Measurements from ENCODE around the gene TGFBR3. TPM values are rescaled to one million over a fixed set of nuclear protein-coding genes. Genes with fewer than 3 reads are reported as not detected.

The TGFBR3 gene
- total and polyA plus RNA-seq, 2 experiments from 2014 or later: 16.2 to 26.5 TPM

DNA sequence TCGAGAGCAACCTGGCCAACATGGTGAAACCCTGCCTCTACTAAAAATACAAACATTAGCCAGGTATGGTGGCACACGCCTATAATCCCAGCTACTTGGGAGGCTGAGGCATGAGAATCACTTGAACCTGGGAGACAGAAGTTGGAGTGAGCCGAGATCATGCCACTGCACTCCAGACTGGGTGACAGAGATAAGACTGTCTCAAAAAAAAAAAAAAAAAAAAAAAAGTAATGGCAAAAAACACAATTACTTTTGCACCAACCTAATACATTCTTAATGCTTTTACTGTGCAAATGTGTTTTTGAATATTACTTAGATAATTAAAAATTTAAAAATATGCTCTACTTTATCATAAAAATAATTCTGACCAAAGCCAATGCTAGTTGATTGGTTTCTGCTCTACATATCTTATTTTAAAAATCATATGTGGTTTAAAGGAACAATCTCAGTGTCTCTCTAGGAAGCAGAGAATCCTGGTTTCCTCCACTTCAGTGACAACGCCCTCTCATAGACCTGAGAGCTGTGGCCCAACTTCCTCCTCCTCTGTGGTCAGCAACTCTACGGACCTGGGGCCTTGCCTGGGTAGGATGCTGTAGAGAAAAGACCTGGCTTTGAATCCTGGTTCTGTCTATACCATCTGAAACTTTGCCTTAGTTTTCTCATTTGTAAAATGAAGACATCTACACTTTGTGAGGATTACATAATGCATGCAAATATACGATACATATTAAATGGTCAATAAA, 64.7 kb downstream of the TGFBR3 start:
- H3K27me3 ChIP-seq (replicated peaks; ENCODE audit: insufficient read depth): no peaks in the 10 kb centered on the region

DNA sequence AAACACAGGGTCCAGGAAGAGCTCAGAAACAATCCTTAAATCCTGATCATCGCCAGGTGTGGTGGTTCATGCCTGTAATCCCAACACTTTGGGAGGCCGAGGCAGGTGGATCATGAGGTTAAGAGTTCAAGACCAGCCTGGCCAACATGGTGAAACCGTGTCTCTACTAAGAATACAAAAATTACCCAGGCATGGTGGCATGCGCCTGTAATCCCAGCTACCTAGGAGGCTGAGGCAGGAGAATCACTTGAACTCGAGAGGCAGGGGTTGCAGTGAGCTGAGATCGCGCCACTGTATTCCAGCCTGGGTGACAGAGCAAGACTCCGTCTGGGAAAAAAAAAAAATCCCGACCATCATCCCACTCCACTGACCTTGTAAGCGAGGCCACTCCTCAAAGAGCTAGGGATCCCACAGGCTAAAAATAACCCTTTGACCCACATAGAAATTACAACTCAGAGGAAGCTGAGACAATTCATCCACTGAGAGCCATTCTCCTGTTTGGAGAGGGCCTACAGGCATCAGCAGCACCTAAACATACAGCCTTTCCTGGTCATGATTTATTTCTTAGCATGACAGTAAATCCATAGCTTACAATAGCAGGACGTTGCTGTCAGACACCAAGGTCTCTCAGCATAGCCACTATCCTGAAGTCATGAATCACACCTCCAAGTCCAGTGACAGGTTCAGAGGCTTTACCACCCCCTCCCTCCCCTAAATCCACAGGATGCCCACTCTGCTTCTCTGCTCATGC, 66.7 kb downstream of the TGFBR3 start:
- Histone ChIP-seq H3K27ac (no peak overlapping the region), H4K20me1 (ENCODE audit: insufficient read depth) (0 out of 2 replicates have a peak, but pooled peaks cover 2% of the 10 kb centered on the region), H3F3A (ENCODE audit: insufficient read depth) (no peaks in the 10 kb centered on the region), H3K27me3 (replicated peaks; ENCODE audit: insufficient read depth) (no peaks in the 10 kb centered on the region), H3K4me2 (ENCODE audit: unreplicated experiment) (no peak overlapping the region), H3K36me3 (ENCODE audit: low read depth) (no peaks in the 10 kb centered on the region), H3K9me2 (ENCODE audit: insufficient read depth) (no peaks in the 10 kb centered on the region), H3K4me3 (no peak overlapping the region), H2AFZ (no peak overlapping the region), H3K9me3 (ENCODE audit: low read depth) (no peaks in the 10 kb centered on the region), H3K4me1 (ENCODE audit: insufficient read depth) (peaks cover 13% of the 10 kb centered on the region; the same call in 1 of the 2 replicates), H3K79me2 (ENCODE audit: insufficient read depth) (peaks cover 92% of the 10 kb centered on the region), H3K9ac (no peak overlapping the region)
- DNase-seq: no peak
- in situ Hi-C loops (cut with MboI): no loop called here
- WGBS, 2 experiments (ENCODE audit: low coverage in 1 of 2, low lambda C conversion rate in 2 of 2, missing lambda C conversion rate in 2 of 2): 71 to 72% methylated on average over 11 of the region's 11 CpGs
- TF ChIP-seq EZH2phosphoT487 (IDR thresholded peaks at IDR 0.05; ENCODE audit: insufficient read depth, low read depth) (no peak), EZH2 (IDR thresholded peaks at IDR 0.05; ENCODE audit: insufficient read depth, poor library complexity, severe bottlenecking) (no peak)

More for the DNA sequence above, 64.7 kb downstream of the TGFBR3 start:
- WGBS, 2 experiments (ENCODE audit: low coverage in 1 of 2, low lambda C conversion rate in 2 of 2, missing lambda C conversion rate in 2 of 2): 88 to 91% methylated on average over 6 of the region's 6 CpGs
- no peak overlapping the region for H2AFZ ChIP-seq
- H3K27ac ChIP-seq: no peak overlapping the region
- peaks cover 13% of the 10 kb centered on the region; the same call in 1 of the 2 replicates for H3K4me1 ChIP-seq (ENCODE audit: insufficient read depth)
- H3K9me3 ChIP-seq (ENCODE audit: low read depth): no peaks in the 10 kb centered on the region
- in situ Hi-C loops (cut with MboI): no loop called here
- no peak overlapping the region for H3K4me2 ChIP-seq (ENCODE audit: unreplicated experiment)
- no peak for TF ChIP-seq EZH2phosphoT487 (IDR thresholded peaks at IDR 0.05; ENCODE audit: insufficient read depth, low read depth)
- no peak for TF ChIP-seq EZH2 (IDR thresholded peaks at IDR 0.05; ENCODE audit: insufficient read depth, poor library complexity, severe bottlenecking)
- no peak for DNase-seq
- H3K9ac ChIP-seq: no peak overlapping the region
- H4K20me1 ChIP-seq (ENCODE audit: insufficient read depth): no peaks in the 10 kb centered on the region
- H3K9me2 ChIP-seq (ENCODE audit: insufficient read depth): no peaks in the 10 kb centered on the region
- H3F3A ChIP-seq (ENCODE audit: insufficient read depth): no peaks in the 10 kb centered on the region
- no peak overlapping the region for H3K4me3 ChIP-seq
- no peaks in the 10 kb centered on the region for H3K36me3 ChIP-seq (ENCODE audit: low read depth)
- H3K79me2 ChIP-seq (ENCODE audit: insufficient read depth): peaks cover 94% of the 10 kb centered on the region

DNA sequence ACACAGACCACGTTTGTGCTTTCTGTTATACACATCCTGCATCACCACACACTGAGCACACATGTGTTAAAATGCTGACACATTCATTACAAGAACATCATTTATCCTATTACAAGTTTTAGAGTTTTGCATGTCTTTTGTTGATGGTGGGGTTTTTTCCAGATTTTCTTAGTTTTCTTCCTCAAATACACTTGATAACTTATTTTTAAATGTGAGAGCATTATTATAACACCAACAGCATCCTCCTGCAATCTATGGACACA, 67.3 kb downstream of the TGFBR3 start:
- Histone ChIP-seq H3K9me2 (ENCODE audit: insufficient read depth) (no peaks in the 10 kb centered on the region), H3K4me1 (ENCODE audit: insufficient read depth) (peaks cover 13% of the 10 kb centered on the region; the same call in 1 of the 2 replicates), H3K9ac (no peak overlapping the region), H3K4me2 (ENCODE audit: unreplicated experiment) (no peak overlapping the region), H4K20me1 (ENCODE audit: insufficient read depth) (0 out of 2 replicates have a peak, but pooled peaks cover 3% of the 10 kb centered on the region), H3K36me3 (ENCODE audit: low read depth) (no peaks in the 10 kb centered on the region), H3K27me3 (replicated peaks; ENCODE audit: insufficient read depth) (no peaks in the 10 kb centered on the region), H3K27ac (no peak overlapping the region), H3K9me3 (ENCODE audit: low read depth) (no peaks in the 10 kb centered on the region), H3K79me2 (ENCODE audit: insufficient read depth) (peaks cover 92% of the 10 kb centered on the region), H2AFZ (no peak overlapping the region), H3F3A (ENCODE audit: insufficient read depth) (no peaks in the 10 kb centered on the region), H3K4me3 (no peak overlapping the region)
- TF ChIP-seq EZH2 (IDR thresholded peaks at IDR 0.05; ENCODE audit: insufficient read depth, poor library complexity, severe bottlenecking): no peak
- no peak for DNase-seq
- WGBS, 2 experiments (ENCODE audit: low coverage in 1 of 2, low lambda C conversion rate in 2 of 2, missing lambda C conversion rate in 2 of 2): 6 to 35% methylated on average over 1 of the region's 1 CpG
- in situ Hi-C loops (cut with MboI): no loop called here

DNA sequence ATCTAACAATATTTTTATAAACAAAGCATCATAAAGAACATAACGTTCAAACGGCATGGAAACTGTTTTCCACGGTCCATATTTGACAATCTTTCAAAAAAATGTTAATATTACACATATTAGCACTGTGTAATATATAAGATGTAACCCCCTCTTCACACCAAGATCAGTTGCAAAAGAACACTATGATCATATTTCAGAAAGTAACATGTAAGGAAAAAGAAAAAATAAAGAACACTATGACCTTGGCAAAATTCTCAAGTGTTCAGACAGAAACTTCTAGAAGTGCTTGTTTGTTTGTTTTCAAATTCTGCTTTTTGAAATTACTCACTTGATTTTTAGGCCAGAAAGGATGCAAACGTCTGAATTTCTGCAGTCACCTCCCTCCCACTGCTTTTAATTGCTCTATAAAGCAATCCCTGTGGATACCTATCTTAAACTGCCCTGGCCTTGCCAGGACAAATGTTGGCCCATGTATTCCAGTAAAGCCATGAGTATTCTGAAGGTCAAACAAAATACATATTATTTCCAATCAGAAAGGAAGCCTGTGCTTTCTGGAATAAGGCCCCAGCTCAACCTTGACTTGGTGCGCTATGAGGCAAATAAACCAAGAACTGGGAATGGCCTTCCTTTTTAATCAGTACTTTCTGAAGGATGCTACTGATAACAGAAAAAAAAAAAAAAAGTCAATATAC, 68.6 kb downstream of the TGFBR3 start:
- TF ChIP-seq EZH2phosphoT487 (IDR thresholded peaks at IDR 0.05; ENCODE audit: insufficient read depth, low read depth) (no peak), EZH2 (IDR thresholded peaks at IDR 0.05; ENCODE audit: insufficient read depth, poor library complexity, severe bottlenecking) (no peak)

More for the DNA sequence above, 68.6 kb downstream of the TGFBR3 start:
- no peak overlapping the region for H3K27ac ChIP-seq
- in situ Hi-C loops (cut with MboI): no loop called here
- no peak overlapping the region for H3K4me2 ChIP-seq (ENCODE audit: unreplicated experiment)
- no peaks in the 10 kb centered on the region for H3F3A ChIP-seq (ENCODE audit: insufficient read depth)
- H2AFZ ChIP-seq: no peak overlapping the region
- H3K9me2 ChIP-seq (ENCODE audit: insufficient read depth): no peaks in the 10 kb centered on the region
- 0 out of 2 replicates have a peak, but pooled peaks cover 3% of the 10 kb centered on the region for H4K20me1 ChIP-seq (ENCODE audit: insufficient read depth)
- H3K27me3 ChIP-seq (replicated peaks; ENCODE audit: insufficient read depth): no peaks in the 10 kb centered on the region
- no peaks in the 10 kb centered on the region for H3K36me3 ChIP-seq (ENCODE audit: low read depth)
- no peak overlapping the region for H3K9ac ChIP-seq
- H3K9me3 ChIP-seq (ENCODE audit: low read depth): no peaks in the 10 kb centered on the region
- peaks cover 92% of the 10 kb centered on the region for H3K79me2 ChIP-seq (ENCODE audit: insufficient read depth)
- H3K4me1 ChIP-seq (ENCODE audit: insufficient read depth): peaks cover 13% of the 10 kb centered on the region; the same call in 1 of the 2 replicates
- H3K4me3 ChIP-seq: no peak overlapping the region
- WGBS, 2 experiments (ENCODE audit: low coverage in 1 of 2, low lambda C conversion rate in 2 of 2, missing lambda C conversion rate in 2 of 2): 36 to 37% methylated on average over 5 of the region's 5 CpGs
- no peak for DNase-seq

Measured in GM23248 (cell line).